GM19463 (cell line): ENCODE data around the gene FIS1.
"Not testable (repeated sequence)": the region's sequence is repeated elsewhere in the genome, so short reads cannot be mapped to it uniquely, and the experiment has no call there.

Experiments
- ATAC-seq: cut with Tn5 transposase; IDR thresholded peaks from one replicate; pipeline ENCODE4 v1.9.1; 2021; ENCODE audit warnings: mild to moderate bottlenecking, moderate library complexity; ENCODE audit not compliant: unreplicated experiment

The FIS1 gene

DNA sequence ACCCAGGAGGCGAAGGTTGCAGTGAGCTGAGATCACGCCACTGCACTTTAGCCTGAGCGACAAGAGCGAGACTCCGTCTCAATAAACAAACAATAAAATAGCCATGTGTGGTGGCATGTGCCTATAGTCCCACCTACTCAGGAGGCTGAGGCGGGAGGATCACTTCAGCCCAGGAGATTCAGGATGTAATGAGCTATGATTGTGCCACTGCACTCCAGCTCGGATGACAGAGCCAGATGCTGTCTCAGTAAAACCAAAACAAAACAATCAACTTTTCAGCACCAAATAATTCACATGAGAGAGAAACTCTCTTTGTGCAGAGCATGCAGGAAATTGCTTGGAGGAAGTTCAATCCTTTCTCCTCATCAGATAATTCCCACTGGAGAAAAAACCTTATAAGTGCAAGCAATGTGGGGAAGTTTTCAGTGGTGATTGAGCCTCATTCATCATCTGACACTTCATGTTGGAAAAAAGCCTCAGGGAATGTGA is 13.4 kb upstream of the FIS1 start:
- ATAC-seq: no peak

DNA sequence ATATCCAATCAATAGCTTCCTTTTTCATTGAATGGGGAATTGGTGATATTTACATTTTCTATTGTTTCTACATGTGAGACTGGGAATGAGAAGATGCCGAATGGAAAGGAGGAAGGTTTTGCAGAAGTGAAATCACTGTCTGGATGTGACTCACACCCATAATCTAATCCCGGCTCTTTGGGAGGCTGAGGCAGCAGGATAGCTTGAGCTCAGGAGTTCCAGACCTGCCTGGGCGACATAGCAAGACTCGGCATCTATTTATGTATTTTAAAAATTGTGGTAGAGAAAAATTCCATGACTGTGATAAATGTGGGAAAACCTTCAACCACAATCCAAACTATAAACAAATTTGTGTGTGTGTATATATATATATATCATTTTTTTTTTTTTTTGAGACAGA is 10.9 kb upstream of the FIS1 start:
- ATAC-seq: no peak

DNA sequence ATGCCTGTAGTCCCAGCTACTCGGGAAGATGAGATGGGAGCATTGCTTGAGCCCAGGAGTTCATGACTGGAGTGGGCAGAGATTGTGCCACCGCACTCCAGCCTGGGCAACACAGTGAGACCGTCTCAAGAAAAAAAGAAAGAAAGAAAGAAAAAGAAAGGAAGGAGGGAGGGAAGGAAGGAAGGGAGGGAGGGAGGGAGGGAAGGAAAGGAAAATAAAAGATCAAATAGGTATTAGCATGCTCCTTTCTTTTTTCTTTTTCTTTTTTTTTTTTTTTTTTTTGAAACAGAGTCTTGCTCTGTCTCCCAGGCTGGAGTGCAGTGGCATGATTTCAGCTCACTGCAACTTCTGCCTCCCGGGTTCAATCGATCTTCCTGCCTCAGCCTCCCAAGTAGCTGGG is 8.3 kb upstream of the FIS1 start:
- not testable (repeated sequence) for ATAC-seq

DNA sequence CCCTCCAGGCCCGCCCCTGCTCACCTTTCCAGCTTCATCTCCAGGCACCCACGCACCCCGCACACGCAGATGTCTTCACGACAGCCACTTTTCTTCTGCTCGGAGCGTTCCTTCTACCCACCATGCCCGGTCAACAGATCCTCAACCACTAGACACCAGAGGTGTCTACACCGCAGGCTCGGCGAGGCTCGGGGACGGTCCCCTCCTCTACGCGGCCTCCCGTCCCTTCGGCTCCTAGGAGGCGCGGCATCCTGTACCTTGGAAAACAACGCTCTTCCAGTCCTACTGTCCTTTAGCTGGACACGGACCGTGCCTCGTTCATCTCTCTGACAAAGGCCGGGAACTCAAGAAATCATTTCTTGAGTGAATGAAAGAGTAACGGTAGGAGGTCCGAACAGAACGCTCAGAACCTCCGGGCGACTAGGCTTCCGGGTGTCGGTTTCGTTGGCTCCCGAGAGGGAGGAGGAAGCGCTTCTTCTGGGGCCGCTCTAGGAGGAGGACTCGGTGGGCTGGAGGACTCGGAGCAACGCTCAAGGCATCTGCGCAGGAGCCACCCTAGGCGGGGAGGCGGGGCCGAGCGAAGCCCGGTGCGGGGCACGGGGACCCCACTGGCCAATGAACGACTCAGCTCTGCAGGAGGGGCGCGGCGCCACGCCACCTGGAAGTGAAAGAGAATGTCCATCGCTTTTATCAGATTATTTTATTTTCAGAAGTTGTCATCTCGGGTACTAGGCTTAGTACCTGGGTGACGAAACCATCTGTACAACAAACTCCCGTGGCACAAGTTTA is 7.2 kb upstream of the FIS1 start:
- ATAC-seq: peak; percentile 99

DNA sequence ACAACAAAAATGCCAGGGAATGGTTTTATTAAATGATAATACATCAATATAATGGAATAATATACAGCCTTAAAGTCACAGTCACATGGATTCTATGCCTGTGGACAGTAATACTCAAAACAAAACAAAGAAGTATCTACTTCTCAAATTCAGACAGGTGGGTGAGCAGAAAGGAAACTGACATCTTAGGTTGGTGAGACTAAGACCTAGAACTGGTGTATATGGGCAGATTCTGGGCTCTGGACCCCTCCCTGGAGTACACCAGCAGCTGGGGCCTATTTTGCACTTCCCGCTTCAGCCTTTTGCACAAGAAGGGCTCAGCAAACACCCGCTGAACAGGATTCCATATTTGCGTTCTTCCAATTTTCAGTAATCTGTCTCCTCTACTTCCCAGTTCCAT is 5.4 kb upstream of the FIS1 start:
- no peak for ATAC-seq

DNA sequence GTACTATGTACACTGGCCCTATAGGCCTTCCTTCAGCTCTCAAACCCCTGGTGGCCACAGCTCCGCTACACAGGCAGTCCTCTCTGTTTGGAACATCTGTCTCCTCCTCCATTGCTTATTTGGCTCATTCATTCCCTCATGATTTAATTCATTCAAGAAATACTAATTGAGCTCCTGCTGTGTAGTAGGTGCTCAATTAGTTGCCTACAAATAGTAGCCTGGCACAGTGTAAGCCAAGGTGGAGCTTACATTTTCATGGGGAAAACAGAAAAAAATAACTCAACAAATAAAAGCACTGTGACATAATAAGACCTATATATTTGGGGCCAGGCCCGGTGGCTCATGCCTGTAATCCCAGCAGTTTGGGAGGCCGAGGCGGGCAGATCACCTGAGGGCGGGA is 3.4 kb upstream of the FIS1 start:
- no peak for ATAC-seq

DNA sequence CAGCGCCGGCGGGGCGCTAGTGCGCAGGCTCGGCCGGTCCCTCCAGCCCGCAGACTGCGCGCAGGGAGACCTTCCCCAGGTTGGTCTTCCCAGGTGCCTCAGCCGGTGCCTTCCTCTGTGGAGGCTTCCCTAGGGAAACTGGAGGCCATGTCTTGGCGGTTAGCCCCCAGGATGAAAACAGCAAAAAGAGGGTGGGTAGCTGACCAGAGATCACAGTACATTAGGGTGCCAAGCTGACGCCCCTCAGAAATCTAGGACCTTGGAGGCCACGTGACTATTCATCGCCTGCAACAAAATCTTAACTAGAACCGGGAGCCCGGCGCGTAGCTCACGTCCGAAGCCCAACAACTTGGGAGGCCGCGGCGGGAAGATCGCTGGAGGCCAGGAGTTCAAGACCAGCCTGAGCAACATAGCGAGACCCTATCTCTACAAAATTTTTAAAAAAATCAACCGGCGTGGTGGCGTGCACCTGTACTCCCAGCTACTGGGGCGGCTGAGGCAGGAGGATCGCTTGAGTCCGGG is 327 bp upstream of the FIS1 start:
- ATAC-seq: no peak

DNA sequence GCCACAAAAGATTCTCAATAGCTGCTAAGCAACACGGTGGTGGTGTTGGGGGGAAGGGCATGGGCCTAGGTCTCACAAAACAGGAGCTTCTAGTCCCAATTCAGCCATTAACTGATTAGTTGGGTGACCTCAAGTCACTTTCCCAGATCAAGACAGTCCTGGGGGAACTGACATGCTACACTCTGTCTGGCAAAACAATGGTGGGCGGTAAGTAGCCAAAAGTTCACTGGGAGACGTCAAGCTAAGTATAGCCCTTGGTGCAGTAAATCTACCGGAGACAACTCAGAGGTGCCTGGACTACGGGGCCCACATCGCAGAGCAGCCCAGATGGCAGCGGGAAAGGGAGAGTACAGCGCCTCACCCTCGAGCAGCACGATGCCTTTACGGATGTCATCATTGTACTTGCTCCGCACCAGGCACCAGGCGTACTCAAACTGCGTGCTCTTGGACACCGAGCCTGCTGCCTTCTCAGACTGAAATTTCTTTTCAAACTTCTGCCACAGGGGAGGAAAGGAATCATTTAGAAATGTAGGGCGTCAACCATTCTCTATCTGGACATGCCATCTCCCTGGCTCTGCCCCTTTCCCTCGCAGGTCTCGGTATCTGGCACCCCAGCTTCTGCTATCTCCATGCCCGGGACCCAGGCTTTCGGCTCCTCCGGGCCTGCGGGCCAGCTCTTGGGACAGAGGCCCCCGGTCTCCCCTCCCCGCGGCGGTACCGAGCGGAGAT is 1.1 kb downstream of the FIS1 start:
- ATAC-seq: no peak

DNA sequence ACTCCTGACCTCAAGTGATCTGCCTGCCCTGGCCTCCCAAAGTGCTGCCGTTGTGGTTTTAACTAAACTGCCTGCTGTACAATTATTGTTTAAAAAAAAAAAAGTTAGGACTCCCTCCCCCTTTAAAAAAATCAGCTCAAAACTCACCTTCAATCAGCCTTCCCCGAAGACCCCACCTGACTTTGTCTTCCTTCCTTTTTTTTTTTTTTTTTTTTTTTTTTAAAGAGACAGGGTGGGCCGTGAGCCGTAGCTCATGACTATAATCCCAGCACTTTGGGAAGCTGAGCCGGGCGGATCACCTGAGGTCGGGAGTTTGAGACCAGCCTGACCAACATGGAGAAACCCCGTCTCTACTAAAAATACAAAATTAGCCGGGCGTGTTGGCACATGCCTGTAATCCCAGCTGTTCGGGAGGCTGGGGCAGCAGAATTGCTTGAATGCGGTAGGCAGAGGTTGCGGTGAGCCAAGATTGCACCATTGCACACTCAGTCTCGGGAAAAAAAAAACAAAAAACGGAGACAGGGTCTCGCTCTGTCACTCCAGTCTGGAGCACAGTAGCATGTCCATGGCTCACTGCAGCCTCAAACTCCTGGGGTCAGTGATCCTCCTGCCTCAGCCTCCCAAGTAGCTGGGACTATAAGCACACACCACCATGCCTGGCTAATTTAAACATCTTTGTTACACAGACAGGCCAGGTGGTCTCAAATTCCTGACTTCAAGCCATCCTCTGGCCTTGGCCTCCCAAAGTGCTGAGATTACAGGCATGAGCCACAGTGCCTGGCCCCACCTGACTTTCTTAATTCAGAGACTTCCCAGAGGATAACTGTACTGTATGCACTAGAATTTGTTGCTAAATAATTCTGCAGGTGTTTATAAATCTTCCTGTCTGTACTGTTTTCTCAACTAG is 3.2 kb downstream of the FIS1 start:
- ATAC-seq: no peak

DNA sequence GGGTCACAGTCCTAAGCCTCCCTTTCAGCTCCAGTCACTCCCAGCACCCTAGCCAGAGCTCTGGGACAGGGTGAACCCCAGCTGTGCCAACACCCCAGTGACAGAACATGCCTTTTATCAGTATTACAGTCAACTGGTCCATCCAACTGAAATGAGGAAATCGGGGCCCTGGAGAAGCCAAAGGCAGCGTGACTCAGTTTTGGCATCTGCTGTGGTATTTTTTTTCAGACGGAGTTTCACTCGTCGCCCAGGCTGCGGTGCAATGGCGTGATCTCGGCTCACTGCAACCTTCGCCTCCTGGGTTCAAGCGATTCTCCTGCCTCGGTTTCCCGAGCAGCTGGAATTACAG is 3.9 kb downstream of the FIS1 start:
- no peak for ATAC-seq

DNA sequence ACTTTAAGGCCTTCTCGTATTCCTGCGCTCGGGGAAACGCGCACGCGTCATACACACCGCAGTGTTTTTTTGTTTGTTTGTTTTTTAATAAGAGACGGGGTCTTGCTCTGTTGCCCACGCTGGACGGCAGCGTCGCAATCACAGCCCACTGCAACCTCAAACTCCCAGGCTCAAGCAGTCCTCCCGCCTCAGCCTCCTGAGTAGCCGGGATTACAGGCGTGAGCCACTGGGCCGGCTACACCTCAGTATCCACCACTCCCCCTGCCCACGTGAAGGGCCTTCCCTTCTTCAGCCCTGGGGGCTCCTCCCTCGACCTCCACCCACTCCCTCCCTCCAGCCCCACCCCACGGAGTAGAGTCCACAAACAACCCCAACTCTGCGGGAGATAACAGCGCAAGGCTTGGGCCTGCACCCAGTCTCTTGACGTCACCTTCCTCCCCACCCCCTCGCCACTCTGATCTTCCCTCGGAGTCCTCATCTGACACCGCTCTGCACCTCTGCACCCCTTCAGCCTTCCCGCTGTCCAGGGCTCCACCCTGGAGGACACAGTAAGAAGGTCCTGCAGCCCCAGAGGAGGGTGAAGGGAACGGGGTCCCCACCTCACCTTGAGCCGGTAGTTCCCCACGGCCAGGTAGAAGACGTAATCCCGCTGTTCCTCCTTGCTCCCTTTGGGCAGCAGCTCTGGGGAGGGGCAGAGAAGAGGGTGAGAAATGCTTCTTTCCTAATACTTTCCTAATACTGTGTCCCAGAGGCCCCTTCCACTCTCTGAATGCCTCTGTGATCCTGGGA is 4.5 kb downstream of the FIS1 start:
- no peak for ATAC-seq

DNA sequence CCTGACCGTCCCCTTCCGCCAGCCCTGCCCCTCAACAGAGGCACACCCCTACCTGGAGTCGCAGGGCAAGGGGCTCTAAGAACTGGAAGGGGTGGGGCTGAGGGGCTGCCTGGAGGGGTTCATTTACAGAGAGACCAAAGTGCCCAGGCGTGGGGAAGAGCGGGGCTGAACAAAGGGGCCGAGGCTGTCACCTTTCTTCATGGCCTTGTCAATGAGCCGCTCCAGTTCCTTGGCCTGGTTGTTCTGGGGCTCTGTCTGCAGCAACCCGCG is 5.0 kb downstream of the FIS1 start:
- ATAC-seq: no peak

DNA sequence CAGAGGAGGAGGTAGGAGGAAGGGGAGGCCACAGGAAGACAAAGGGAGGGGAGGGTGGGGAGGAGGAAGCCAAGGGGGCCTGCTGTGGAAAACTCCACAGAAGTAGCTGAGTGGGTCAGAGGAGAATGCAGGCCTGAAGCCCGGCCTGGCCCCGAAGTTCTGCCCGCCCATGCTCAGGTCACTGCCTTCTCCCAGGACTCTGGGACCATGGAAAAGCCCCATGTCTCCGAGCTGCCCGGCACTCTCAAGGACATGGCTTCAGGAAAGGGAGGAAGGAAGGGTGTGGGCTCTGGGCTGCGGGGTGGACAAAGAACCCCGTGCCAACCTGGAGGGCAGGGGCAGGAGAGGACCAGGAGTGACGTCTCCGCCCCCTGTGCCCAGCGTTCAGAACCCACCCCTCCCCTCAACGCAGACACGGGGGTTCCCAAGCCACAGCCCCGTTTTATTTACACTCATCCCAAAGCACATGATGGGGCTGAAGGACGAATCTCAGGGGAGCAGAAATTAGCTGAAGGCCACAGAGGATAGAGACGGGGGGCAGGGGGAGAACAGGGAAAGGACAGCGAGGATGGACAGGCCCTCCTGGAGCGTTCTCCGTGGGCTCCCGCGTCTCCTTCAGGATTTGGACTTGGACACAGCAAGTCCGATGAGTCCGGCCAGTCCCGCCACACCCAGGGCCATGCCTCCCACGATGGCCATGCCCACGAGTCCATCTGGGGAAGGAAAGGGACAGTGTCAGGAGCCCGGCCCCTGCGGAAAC is 5.5 kb downstream of the FIS1 start:
- ATAC-seq: no peak

DNA sequence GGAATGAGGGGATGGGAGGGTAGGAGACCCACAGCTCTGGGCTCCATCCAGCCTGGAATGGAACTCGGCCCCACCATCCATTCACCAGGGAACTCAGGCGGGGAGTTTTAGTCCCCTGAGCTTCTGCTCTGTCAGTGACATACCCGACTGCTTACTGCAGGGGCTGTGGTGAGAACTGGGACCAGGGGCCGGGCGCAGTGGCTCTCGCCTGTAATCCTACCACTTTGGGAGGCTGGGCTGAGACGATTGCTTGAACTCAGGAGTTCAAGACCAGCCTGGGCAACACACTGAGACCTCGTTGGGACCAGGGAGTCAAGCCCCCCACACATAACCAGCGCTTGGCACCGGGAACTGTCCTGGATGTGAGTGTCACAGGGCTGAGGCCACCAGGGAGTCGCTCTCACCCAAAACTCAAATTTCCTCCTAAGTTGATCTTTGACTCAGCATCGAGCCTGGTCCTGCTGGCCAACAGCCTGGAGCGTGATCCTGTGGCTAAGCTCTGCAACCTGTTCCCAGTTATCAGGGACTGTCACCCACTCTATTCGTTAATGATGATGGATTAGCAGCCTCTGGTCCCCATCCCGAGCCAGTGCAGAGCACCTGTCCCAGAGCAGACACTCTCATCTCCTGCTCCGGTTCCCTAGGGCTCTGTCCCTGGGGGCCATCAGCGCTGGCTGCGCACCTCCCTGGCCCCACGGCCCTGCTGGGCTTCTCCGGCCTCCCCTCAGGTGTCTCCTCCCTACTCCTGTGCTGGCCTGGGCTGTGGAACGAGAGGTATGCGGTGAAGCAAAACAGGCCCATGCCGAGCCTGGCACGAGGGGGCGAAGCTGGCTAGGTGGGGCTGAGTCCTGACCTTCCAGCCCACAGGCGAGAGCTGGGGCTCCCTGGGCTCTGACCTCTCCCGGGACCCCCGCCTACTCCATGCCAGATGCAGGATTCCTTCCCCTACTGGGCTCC is 6.4 kb downstream of the FIS1 start:
- ATAC-seq: no peak

DNA sequence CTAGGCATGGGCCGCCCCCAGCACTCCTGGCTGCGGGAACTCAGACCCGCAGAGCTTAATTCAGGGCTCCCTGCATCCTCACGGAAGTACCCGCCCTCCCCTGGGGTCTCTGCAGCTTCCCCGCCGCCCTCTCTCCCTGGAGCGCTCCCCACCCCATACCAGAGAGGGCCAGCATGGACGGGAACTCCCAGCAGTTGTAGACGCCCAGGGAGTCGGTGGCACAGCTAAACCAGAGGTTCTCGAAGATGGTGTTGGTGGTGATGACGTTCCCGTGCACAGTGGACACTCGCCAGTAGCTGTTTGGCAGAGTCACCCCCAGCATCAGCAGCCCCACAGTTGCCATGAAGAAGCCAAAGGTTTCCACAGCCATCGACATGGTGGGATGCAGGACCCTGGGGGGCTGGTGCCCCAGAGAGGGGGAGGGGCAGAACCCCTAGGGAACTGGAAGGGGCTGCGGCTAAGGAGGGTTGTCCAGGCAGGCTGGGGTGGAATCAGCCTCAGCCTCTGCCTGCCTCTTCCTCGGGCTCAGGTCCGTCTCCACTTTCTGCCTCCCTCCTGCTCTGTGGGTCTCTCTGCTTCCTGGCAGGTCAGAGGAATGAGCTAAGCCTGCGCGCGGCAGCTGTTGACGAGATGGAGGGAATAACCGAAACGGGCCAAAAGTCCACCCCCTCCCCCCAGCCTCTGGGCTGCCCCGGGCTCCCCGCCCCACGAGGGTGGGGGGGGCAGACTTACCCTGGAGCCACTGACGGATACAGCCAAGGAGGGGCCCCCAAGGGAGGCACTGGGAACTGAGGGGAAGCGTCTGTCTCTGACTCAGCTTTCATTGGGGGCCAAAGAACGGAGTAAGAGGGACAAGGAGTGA is 7.4 kb downstream of the FIS1 start, which contains the start of gene CLDN15:
Gene CLDN15 (minus strand): TSS at position 597 of the 862 bp plus-strand sequence. CDS start 221 bp downstream, at position 376.
- no peak for ATAC-seq

DNA sequence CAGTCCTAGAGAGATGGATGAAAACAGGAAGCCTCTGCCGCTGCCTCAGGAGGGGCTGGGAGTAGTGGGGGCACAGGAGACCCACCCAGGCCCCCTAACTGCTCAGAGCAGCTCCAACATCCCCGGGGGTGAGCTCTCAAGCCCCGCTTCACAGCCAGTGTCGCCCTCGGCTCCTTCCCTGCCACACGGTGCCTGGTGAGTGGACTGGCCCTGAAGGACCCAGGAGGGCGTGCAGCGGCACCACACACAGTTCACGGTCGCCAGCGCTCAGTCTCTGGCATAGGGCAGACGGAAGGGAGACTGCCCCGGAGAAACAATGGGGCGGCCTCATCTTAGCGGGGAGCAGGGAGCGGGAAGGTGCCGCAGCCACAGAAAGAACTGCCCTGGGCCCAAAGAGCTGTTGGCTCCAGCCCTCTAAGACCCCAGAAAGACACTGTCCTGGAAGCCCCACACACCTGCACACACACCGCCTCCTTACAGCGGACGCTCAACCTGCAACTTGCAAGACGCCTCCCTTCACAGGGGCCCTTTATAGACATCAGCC is 8.5 kb downstream of the FIS1 start:
- ATAC-seq: no peak

DNA sequence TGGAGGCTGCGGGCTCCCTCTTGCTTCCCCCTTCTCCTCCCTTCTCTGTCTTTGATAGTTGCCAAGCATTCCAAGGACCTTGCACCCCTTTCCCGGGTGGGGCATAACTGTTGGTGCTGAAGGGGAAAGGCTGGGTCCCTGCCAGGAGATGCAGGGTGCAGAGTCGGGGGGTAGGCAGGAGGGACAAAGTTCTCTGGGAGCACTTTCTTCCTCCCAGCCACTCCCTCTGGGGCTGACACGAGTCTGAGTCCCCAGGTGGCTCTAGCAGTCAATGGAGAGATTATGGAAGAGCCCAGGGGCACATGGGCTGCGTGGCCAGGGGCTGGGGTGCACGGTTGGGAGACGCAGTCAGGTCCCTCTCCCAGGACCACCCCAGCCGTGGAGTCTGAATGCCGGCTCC is 9.4 kb downstream of the FIS1 start:
- no peak for ATAC-seq
